ENCODE results near the gene EMILIN3.

EMILIN3 gene

DNA sequence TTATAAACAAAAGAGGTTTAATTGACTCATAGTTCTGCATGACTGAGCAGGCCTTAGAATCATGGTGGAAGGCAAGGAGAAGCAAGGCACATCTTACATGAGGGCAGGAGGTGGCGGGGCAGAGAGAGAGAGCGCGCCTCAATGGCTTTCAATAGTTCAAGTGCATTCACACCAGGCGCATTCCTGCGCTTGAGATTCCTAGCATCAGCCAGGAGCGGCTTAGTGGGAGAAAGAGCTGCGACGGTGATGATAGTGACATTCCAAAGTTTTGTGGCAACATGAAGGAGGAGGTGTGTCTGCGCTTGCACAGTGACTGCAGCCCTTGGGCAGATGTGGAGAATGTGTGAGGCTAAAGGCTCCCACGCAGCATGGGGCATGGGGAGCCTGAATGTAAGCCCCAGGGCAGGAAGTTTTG lies 25.0 kb upstream of the EMILIN3 start:
- DNase-seq (ENCODE audit: low spot score) (no peak), FAIRE-seq (no peak)

DNA sequence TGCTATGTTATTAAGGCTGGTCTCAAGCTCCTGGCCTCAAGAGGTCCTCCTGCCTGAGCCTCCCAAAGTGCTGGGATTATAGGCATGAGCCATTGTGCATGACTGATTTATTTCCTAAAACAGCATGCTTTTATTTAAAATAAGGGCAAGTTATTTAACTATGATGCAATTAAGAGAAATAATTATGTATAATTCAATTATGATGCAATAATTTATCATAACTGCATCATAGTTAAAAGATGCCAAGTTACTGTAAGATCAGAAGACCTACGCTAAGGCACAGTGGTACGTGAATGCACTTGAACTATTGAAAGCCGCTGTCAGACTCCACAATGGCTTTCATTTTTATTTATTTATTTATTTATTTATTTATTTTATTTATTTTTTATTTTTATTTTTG lies 24.3 kb upstream of the EMILIN3 start:
- FAIRE-seq: no peak
- no peak for DNase-seq (ENCODE audit: low spot score)

GRCh38 chr20:41387444-41387851 lies 20.8 kb upstream of the EMILIN3 start:
- FAIRE-seq (no peak), DNase-seq (ENCODE audit: low spot score) (peak; percentile 40)

- DNase-seq (ENCODE audit: low spot score) (no peak), FAIRE-seq (no peak)
Measured at GRCh38 chr20:41386502-41387427, 20.1 kb upstream of the EMILIN3 start.

DNA sequence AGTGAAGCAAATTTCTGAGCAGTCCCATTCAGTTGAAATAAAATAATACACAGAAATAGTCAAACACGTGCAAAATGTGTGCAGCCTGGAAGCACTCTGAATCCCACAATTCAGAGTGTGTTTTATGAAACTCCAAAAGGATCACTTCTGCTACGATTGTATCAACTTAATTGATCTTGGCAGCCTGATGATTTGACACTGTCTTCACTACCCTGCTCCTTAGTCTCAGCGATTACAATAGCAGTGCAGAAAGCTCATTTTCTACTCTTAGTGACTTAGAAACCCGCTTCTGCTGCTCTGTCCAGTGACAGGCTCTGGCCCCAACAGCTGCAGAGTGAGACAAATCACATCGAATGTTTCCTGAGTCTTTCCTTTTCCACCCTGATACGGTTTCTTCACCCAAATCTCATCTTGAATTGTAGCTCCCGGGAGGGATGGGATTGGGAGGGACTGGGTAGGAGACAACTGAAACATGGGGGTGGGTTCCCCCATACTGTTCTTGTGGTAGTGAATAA lies 16.2 kb upstream of the EMILIN3 start:
- FAIRE-seq: no peak
- no peak for DNase-seq (ENCODE audit: low spot score)

GRCh38 chr20:41380551-41381193 lies 14.1 kb upstream of the EMILIN3 start:
- FAIRE-seq: no peak
- DNase-seq (ENCODE audit: low spot score): no peak

- FAIRE-seq (no peak), DNase-seq (ENCODE audit: low spot score) (no peak)
Measured at GRCh38 chr20:41379551-41379950, 12.9 kb upstream of the EMILIN3 start.

- DNase-seq (ENCODE audit: low spot score) (no peak), FAIRE-seq (no peak)
Measured at GRCh38 chr20:41377275-41377674, 10.7 kb upstream of the EMILIN3 start.

DNA sequence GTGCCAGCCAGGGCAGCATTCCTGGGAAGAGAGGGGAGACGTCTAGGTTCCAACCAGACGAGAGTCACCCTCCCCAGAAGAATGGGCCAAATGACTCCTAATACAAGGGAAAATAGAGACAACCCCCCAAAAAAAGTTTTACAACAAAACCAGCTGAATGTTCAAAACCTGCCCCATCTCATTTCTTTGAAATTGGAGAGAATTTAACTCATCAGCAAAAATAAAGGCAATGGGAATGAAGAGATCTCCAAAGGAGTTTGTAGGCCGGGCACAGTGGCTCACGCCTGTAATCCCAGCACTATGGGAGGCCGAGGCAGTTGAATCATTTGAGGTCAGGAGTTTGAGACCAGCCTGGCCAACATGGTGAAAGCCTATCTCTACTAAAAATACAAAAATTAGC lies 9.7 kb upstream of the EMILIN3 start:
- FAIRE-seq (no peak), DNase-seq (ENCODE audit: low spot score) (no peak)

- no peak for FAIRE-seq
- no peak for DNase-seq (ENCODE audit: low spot score)
Measured at GRCh38 chr20:41375846-41376245, 9.2 kb upstream of the EMILIN3 start.

- no peak for DNase-seq (ENCODE audit: low spot score)
- no peak for FAIRE-seq
Measured at GRCh38 chr20:41373931-41374920, 7.6 kb upstream of the EMILIN3 start.

DNA sequence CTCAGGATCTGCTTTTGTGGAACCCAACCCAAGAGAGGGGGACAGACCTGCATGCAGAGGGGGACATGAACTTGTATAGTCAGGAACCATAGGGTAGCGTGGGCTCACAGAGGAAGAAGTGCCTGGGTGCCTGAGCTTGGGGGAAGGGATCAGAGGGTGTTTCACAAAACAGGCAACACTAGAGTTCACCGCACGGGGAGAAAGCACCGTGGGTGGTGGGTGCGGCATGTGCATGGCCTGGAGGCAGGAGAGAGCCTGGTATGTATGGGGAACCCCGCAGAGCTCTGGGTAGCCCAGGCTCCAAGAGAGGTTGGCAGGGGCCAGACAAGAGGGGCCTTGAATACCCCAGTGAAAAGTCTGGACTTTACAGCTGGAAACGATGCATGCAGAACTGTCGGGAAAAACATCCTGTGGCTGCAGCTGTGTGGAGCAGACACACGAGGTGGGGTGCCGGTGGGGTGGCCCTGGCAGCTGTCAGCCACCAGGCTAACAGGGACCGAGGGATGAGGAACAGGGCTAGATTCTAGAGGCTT lies 6.7 kb upstream of the EMILIN3 start:
- no peak for FAIRE-seq

GRCh38 chr20:41371371-41371770 lies 4.8 kb upstream of the EMILIN3 start:
- FAIRE-seq (no peak), DNase-seq (ENCODE audit: low spot score) (no peak)

More for the DNA sequence above, 6.7 kb upstream of the EMILIN3 start:
- no peak for DNase-seq (ENCODE audit: low spot score)

DNA sequence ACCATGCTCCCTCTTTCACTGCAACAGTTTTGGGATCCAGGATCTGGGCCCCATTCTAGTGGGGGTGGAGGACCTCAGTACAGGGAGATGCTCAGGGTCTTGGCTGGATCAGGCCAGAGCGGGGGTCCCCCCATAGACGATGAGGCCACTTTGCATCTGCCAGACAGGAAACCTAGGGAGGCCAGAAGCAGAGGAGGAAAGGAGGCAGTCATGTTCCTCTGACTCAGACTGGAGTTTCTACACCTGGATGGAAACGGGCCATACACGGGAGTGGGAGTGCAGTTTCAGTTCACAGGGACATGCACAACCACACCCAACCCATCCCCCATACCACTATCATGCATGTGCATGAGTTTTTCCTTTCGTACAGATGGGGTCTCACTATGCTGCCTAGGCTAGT lies 3.6 kb upstream of the EMILIN3 start:
- FAIRE-seq (no peak), DNase-seq (ENCODE audit: low spot score) (no peak)

DNA sequence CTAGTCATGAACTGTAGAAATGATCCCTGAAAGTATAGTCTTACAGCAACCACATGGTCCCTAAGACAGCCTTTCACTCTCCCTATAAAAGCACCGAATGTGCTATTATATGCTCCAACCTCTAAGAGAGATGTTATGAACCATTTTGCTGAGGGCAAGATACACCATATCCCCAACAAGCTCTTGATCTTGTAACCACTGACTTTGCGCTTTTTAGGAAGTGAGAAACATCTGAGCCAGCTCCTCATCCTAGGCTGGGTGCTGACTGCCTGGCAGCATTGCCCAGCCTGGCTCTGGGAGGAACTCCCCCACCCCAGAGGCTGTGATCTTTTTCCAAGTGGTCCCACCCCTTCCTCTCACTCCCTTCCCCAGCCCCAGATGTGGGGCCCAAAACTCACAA lies 3.1 kb upstream of the EMILIN3 start:
- DNase-seq (ENCODE audit: low spot score): no peak
- no peak for FAIRE-seq

DNA sequence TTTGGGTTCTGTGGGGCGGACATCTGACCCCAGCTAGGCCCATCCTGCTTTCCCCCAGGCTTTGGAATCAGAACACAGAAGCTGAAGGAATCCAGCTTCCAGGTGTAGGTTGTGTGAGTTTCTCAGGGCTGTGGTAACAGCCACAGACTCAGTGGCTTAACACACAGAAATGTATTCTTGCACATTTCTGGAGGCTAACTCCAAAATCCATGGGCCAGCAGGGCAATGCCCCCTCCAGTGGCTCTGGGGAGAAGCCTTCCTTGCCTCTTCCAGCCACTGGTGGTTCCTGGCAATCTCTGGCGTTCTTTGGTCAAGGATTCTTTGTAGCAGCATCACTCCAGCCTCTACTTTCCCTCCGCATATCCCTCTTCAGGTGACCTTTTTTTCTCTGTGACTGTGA lies 1.3 kb upstream of the EMILIN3 start:
- no peak for DNase-seq (ENCODE audit: low spot score)
- FAIRE-seq: no peak

- no peak for DNase-seq (ENCODE audit: low spot score)
Measured at GRCh38 chr20:41367393-41367695, 726 bp upstream of the EMILIN3 start.

DNA sequence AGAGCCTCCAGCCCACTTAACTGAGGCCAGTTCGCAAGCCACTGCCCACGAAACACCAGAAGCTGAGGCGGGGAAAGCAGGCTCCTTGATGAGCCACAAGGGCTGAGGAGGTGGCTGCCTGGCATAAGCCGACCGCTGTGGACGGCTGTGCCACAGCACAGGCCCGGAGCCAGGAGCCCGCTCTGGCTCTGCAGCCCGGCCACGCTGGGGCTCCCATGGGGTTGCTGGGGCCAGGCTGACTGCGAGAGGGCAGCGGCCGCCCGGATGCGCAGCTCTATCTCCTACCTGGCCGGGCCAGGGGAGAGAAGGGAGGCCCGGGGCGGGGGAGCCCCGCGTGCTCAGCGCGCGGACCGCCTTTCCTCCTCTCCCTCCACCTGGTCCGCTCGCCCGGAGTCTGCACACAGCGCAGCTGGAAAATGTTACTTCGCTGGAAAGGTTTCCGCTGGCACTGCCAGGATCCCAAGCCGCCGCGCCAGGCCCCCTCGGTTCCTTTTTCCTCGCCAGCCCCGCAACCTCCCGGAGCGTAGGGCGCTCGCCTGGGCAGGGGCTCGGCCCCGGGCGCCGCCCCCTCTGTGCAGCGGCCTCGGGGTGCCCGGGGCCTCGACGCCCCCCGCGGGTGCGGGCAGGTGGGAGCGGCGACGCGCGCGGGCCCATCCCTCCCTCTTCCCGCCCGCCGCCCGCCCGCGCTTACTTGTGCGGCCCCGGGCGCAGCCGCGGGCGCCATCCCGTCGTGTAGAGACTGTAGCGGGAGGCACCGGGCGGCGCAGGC lies 657 bp downstream of the EMILIN3 start:
- no peak for FAIRE-seq
- DNase-seq (ENCODE audit: low spot score): no peak

More at GRCh38 chr20:41367393-41367695, 726 bp upstream of the EMILIN3 start:
- no peak for FAIRE-seq

GRCh38 chr20:41364967-41365765 lies 1.5 kb downstream of the EMILIN3 start:
- FAIRE-seq (no peak), DNase-seq (ENCODE audit: low spot score) (no peak)

All from urothelium cell line (cell line).